Spleen (tissue), 7 donors: Measurements from ENCODE around the gene INHBA.

ENCODE experiments used
- CTCF ChIP-seq, 11 experiments: fragments of 200-600 bp in 7 of 11; fragments of 450-650 bp in 4 of 11; sonication (generic) in 4 of 11; IDR thresholded peaks in 8 of 11; conservative IDR thresholded peaks in 3 of 11; 1 replicate in 7 of 11; 2 replicates in 4 of 11; pipeline versions ENCODE4 v1.4.0 to v1.8.0; 2016 to 2021; ENCODE audit warnings: antibody characterized with exemption in 11 of 11, inconsistent platforms in 4 of 11, mild to moderate bottlenecking in 1 of 11
- POLR2AphosphoS5 ChIP-seq, 3 donors: sonication (generic); formaldehyde crosslinking; IDR thresholded peaks; one replicate each; pipeline ENCODE4 v1.5.1; 2017; ENCODE audit warnings: antibody characterized with exemption in 3 of 3
- donor health status: DM: no; HTN: no; CAD: no; lungs with moderate emphysema.
- donor health status: DM: no; HTN: no; CAD: no.
- donor health status: DM: no; HTN: no; CAD: no.

- no peak for TF ChIP-seq CTCF (IDR thresholded peaks at IDR 0.05 in 8 of 11, conservative IDR thresholded peaks at IDR 0.05 in 3 of 11)
- no peak for TF ChIP-seq POLR2AphosphoS5 (IDR thresholded peaks at IDR 0.05)
Observed at GRCh38 chr7:41656366-41656765, 46.5 kb downstream of the INHBA start.
